CD4-positive, alpha-beta T cell treated with Interleukin-17A for 1 hour (primary cell): ENCODE results near the gene ASB16.
"Not testable (repeated sequence)": the region's sequence is repeated elsewhere in the genome, so short reads cannot be mapped to it uniquely, and the experiment has no call there.

ENCODE experiments used
- DNase-seq: peaks from one replicate; pipeline ENCODE4 v3.0.0-alpha.2; 2020

The ASB16 gene

GRCh38 chr17:44170499-44171201, at the start of gene ASB16:
ASB16 (plus strand) TSS chr17:44170704; CDS start chr17:44170790, 86 bp downstream.
- DNase-seq: no peak

- DNase-seq: no peak
Observed at GRCh38 chr17:44120851-44121605, 49.5 kb upstream of the ASB16 start.

GRCh38 chr17:44121997-44122815, 48.3 kb upstream of the ASB16 start:
- DNase-seq: no peak

GRCh38 chr17:44122816-44123355, 47.6 kb upstream of the ASB16 start:
- no peak for DNase-seq

GRCh38 chr17:44123356-44124117, 47.0 kb upstream of the ASB16 start, which contains the start of gene HDAC5:
HDAC5 (minus strand) TSS chr17:44123641; CDS start chr17:44117515, 6,126 bp downstream.
- DNase-seq: peak; percentile 96

- no peak for DNase-seq
Observed at GRCh38 chr17:44124118-44124438, 46.4 kb upstream of the ASB16 start.

- no peak for DNase-seq
Observed at GRCh38 chr17:44128383-44128782, 42.1 kb upstream of the ASB16 start.

GRCh38 chr17:44130693-44131349, 39.7 kb upstream of the ASB16 start:
- no peak for DNase-seq

GRCh38 chr17:44131372-44131771, 39.1 kb upstream of the ASB16 start:
- not testable (repeated sequence) for DNase-seq

GRCh38 chr17:44132275-44132821, 38.2 kb upstream of the ASB16 start:
- no peak for DNase-seq

GRCh38 chr17:44133918-44134476, 36.5 kb upstream of the ASB16 start:
- DNase-seq: no peak

- DNase-seq: no peak
Observed at GRCh38 chr17:44134752-44135568, 35.5 kb upstream of the ASB16 start.

- no peak for DNase-seq
Observed at GRCh38 chr17:44137891-44138709, 32.4 kb upstream of the ASB16 start.

GRCh38 chr17:44143921-44144320, 26.6 kb upstream of the ASB16 start:
- not testable (repeated sequence) for DNase-seq

- DNase-seq: no peak
Observed at GRCh38 chr17:44144966-44145739, 25.4 kb upstream of the ASB16 start.

- no peak for DNase-seq
Observed at GRCh38 chr17:44146375-44147346, 23.8 kb upstream of the ASB16 start.

- no peak for DNase-seq
Observed at GRCh38 chr17:44147812-44148211, 22.7 kb upstream of the ASB16 start.
